Nephron (organoid): ENCODE results near the gene CORO1C.
"Not testable (repeated sequence)": the region's sequence is repeated elsewhere in the genome, so short reads cannot be mapped to it uniquely, and the experiment has no call there.

Source experiments
- H3K27ac Mint-ChIP-seq, 3 experiments: 2 replicates each; pipeline ENCODE4 v1.8.0; 2020; ENCODE audit warnings: mixed read lengths in 3 of 3, mild to moderate bottlenecking in 2 of 3, moderate library complexity in 1 of 3
- H3K27me3 Mint-ChIP-seq: 2 replicates; pipeline ENCODE4 v1.8.0; 2021; ENCODE audit warnings: low read depth, mild to moderate bottlenecking, moderate library complexity, mixed read lengths
- H3K36me3 Mint-ChIP-seq: 2 replicates; pipeline ENCODE4 v1.8.0; 2020; ENCODE audit warnings: low read depth, mixed read lengths
- H3K4me1 Mint-ChIP-seq: 2 replicates; pipeline ENCODE4 v1.8.0; 2020; ENCODE audit warnings: mixed read lengths
- H3K4me3 Mint-ChIP-seq, 3 experiments: 2 replicates each; pipeline ENCODE4 v1.8.0; 2020; ENCODE audit warnings: mild to moderate bottlenecking in 3 of 3, mixed read lengths in 3 of 3, moderate library complexity in 2 of 3
- H3K9me3 Mint-ChIP-seq: 2 replicates; pipeline ENCODE4 v1.8.0; 2020; ENCODE audit warnings: mixed read lengths
- TF ChIP-seq, protein P1 (sequence below), 3 experiments: fragments of 200-600 bp; sonication (generic); IDR thresholded peaks; one replicate each; pipeline ENCODE4 v1.5.0; 2021; ENCODE audit warnings: antibody characterized with exemption in 3 of 3; ENCODE audit not compliant: unreplicated experiment in 3 of 3

CORO1C gene

DNA sequence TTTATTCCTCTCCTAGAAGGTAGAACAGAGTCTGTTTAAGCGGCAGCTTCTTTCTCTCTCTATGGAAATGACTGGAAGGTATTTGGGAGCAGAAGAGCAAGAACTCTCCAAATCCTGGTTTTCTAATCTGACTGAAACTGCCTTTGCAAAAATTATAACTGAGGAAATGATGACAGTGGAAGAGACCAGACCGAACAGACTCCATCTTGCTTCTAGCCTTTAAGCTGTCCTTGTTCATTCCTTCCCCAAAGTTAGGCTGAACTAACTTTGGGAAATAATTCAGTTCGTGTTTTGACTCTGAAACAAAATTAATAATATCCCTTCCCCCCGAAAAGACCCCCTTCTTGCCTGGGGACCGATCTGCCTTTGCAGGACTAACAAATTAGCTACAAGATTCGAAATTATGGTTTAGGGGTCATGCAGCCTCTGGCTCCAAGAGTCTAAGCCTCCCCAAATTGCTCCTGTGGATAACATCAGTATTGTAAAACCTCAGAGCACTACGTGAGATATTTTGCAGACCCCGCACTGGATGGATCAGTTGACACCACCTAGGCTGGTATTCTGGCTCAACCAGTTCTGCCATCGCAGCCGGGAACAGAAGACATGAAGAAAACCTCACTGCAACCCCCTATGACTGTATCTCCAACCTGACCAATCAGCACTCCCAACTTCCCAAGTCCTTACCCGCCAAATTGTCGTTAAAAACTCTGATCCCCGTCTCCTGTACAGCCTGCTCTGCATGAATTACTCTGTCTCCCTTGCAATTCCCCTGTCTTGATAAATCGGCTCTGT lies 111.8 kb downstream of the CORO1C start:
- Mint-ChIP-seq H3K36me3 (peaks cover 5% of the 10 kb centered on the region), H3K4me3 (no peak overlapping the region), H3K4me1 (peaks cover 16% of the 10 kb centered on the region), H3K27ac (no peak overlapping the region), H3K27me3 (no peaks in the 10 kb centered on the region), H3K9me3 (no peaks in the 10 kb centered on the region)
- TF ChIP-seq, protein P1, sequence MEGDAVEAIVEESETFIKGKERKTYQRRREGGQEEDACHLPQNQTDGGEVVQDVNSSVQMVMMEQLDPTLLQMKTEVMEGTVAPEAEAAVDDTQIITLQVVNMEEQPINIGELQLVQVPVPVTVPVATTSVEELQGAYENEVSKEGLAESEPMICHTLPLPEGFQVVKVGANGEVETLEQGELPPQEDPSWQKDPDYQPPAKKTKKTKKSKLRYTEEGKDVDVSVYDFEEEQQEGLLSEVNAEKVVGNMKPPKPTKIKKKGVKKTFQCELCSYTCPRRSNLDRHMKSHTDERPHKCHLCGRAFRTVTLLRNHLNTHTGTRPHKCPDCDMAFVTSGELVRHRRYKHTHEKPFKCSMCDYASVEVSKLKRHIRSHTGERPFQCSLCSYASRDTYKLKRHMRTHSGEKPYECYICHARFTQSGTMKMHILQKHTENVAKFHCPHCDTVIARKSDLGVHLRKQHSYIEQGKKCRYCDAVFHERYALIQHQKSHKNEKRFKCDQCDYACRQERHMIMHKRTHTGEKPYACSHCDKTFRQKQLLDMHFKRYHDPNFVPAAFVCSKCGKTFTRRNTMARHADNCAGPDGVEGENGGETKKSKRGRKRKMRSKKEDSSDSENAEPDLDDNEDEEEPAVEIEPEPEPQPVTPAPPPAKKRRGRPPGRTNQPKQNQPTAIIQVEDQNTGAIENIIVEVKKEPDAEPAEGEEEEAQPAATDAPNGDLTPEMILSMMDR (IDR thresholded peaks at IDR 0.05; ENCODE audit: unreplicated experiment in 3 of 3), result no peak

- H3K9me3 Mint-ChIP-seq, H3K4me3 Mint-ChIP-seq, H3K27me3 Mint-ChIP-seq, H3K36me3 Mint-ChIP-seq, H3K27ac Mint-ChIP-seq: not testable (repeated sequence)
- peaks cover 16% of the 10 kb centered on the region for H3K4me1 Mint-ChIP-seq
Observed at GRCh38 chr12:108618953-108619274, 112.4 kb downstream of the CORO1C start.

GRCh38 chr12:108618079-108618952 lies 113.0 kb downstream of the CORO1C start:
- Mint-ChIP-seq H3K36me3 (peaks cover 5% of the 10 kb centered on the region), H3K27ac (peak overlapping the region in 2 of 3 experiments; percentile 47 to 52), H3K9me3 (no peaks in the 10 kb centered on the region), H3K4me3 (no peak overlapping the region), H3K4me1 (peaks cover 19% of the 10 kb centered on the region), H3K27me3 (no peaks in the 10 kb centered on the region)
- TF ChIP-seq, protein P1 (IDR thresholded peaks at IDR 0.05; ENCODE audit: unreplicated experiment in 3 of 3), result peak; percentile 97 to 98 (median 98)

DNA sequence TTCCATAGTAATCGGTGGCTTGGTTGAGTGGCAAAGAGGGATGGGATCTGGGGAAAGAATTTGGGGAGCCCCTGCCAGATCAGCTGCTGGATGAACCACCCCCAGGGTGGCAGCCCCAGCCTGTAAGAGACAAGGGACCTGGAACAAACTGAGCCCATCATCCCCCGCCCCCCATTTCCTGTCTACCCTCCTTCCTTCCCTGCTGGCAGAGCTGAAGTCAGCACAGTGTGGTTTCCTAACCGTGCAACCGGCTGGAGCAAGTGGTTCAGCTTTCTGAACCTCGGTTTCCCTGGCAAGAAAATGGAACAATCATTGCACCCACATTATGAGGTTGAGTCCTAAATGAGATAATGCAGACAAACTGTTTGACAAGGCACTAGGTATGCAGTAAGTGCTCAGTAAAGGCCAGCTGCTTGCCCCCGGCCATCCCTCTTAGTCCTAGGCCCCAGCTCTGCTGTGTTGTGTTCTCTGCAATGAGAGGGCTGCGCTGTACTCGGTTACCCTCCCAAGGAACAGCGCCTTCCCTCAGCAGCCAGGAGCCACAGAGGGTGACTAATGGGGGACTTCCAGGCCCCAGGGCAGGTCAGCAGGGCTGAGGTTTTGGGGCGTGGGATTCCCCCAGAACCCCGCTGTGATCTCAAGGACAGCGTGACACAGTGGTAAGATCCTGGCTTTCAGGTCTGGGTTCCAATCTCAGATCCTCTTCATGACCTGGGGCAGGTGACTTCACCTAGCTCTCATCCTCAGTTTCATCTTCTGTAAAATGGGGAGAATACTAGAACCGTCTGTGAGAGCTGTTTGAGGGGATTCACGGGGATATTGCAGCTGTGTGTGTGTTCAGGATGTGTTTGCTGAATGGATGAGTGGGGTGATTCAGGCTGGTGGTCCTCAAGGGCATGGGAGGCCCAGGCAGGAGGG lies 114.1 kb downstream of the CORO1C start:
- Mint-ChIP-seq H3K36me3 (peaks cover 5% of the 10 kb centered on the region), H3K4me3 (no peak overlapping the region), H3K9me3 (no peaks in the 10 kb centered on the region), H3K27me3 (no peaks in the 10 kb centered on the region), H3K4me1 (peaks cover 19% of the 10 kb centered on the region), H3K27ac (no peak overlapping the region)
- TF ChIP-seq, protein P1 (IDR thresholded peaks at IDR 0.05; ENCODE audit: unreplicated experiment in 3 of 3), result no peak

DNA sequence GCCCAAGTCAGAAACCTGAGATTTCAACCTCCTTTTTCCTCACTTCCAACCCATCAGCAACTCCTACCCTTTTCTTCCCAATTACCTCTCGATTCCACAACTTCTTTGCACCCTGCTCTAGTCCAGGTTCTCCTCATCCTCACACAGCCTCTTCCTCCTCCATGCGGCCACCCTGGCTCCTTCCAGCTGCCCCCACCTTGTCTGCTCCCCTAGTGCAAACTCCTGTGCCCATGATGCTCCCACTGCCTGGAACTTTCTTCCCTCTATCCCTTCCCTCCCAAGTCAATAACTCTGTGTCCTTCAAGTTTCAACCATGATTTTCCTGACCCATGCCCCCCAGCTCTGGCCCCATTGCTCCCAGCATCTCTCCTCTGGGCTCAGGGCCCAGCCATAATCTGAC lies 115.0 kb downstream of the CORO1C start:
- Mint-ChIP-seq H3K36me3 (peaks cover 5% of the 10 kb centered on the region), H3K4me1 (peaks cover 27% of the 10 kb centered on the region), H3K27ac (no peak overlapping the region), H3K4me3 (no peak overlapping the region), H3K9me3 (no peaks in the 10 kb centered on the region), H3K27me3 (no peaks in the 10 kb centered on the region)
- TF ChIP-seq, protein P1 (IDR thresholded peaks at IDR 0.05; ENCODE audit: unreplicated experiment in 3 of 3), result no peak

DNA sequence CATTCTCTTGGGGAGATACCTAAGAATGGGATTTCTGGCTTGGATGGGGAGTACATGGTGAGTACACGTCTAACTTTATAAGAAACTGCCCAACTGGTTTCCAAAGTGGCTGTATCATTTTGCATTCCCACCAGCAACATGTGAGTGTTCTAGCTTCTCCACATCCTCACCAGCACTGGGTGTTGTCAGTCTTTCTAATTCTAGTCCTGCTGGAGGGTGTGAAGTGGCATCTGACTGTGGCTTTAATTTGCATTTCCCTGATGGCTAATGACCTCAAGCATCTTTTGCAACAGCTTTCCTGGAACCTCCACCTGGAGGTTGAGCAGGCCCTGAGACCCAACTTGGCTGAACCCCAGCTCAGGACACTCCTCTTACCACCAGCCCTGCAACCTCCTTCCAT lies 115.4 kb downstream of the CORO1C start:
- Mint-ChIP-seq H3K36me3 (peaks cover 5% of the 10 kb centered on the region), H3K9me3 (no peaks in the 10 kb centered on the region), H3K4me1 (peaks cover 31% of the 10 kb centered on the region), H3K27ac (peak overlapping the region in 1 of 3 experiments; percentile 29), H3K4me3 (no peak overlapping the region), H3K27me3 (no peaks in the 10 kb centered on the region)
- TF ChIP-seq, protein P1 (IDR thresholded peaks at IDR 0.05; ENCODE audit: unreplicated experiment in 3 of 3), result no peak
